Measurements from ENCODE around the gene MOB2. TPM values are rescaled to one million over a fixed set of nuclear protein-coding genes. Genes with fewer than 3 reads are reported as not detected.

The MOB2 gene
- total RNA-seq, 1 donor from 2014 or later = 39.8 TPM

DNA sequence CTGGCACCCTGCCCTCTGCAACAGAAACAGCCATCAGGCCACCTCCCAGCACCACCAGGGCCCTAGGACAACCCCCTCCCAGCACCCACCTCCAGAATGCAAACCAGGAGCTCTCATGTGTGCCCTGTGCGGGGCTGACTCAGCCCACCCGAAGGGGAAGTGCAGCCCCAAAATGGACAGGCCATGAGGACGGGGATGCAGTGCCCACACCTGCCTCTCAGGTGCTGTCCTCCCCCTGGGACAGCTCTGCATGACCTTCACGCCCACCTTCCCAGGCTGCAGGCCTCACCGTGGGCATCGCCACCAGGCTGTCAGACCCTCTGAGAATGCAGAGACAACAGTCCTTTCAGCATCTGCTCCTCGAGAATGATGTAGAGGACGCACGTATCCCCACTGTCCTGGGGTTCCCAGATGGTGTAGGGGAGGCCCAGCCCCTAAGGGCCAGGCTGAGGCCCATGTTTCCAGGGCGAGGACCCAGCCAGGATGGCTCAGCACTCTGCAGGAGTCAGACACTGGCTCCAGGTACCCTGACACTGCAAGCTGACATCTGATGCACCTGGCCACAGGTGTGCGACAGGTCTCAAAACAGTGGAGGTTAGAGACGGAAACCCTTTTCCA is 13.5 kb downstream of the MOB2 start:
- DNase-seq (ENCODE audit: low spot score) = no peak

DNA sequence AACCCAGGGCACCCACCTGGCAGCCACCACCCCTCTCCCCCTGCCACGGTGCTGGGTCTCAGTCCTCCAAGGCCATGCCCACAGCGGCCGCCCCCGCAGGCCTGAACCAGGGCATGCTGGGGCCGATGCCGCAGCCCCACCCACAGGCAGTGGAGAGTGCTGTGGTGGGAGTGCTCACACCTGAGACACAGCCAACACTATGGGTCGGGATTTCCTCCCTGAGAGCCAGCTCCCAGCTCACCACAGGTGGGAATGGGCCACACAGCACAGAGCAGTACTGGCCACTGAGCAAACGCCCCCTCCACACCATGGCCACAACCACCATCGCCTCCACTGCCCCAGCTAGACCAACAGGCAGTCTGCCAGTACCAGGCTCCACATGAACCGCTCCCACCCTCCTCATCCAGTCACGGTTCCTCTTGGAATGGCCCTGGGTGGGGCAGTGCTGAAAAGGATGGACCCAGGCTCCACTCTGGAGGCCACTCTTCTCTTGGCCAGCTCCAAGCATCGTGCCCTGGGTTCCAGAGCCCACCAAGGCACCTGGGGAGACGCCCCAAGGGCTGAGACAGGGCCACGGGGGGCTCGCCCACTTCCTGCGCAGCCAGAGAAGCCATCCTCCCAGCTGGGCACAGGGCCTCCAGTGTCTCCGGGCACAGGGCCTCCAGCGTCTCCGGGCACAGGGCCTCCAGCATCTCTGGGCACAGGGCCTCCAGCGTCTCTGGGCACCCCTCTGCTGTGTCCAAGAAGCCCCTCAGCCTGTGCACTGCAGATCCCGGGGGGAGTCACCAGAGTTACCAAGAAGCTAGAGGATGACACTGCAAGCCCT is 14.2 kb downstream of the MOB2 start:
- no peak for DNase-seq (ENCODE audit: low spot score)

DNA sequence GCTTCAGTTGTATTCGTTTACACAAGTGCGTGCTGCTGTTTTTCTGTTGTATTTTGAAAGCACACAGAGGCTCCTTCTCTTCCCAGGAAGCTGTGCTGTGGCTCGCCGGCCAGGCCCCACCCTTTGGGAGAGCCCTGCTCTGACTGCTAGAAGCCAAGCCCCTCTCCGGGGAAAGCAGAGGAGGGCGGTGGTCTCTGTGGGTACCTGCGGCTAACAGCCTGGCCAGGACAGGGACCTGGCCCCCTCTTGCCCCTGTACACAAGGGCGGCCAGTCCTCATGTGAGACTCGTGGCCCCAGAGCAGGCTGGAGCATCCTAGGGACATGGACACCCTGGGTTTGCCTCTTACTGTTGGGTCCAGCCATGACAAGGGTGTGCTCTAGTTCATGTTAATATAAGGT is 14.8 kb downstream of the MOB2 start:
- DNase-seq (ENCODE audit: low spot score) = no peak

DNA sequence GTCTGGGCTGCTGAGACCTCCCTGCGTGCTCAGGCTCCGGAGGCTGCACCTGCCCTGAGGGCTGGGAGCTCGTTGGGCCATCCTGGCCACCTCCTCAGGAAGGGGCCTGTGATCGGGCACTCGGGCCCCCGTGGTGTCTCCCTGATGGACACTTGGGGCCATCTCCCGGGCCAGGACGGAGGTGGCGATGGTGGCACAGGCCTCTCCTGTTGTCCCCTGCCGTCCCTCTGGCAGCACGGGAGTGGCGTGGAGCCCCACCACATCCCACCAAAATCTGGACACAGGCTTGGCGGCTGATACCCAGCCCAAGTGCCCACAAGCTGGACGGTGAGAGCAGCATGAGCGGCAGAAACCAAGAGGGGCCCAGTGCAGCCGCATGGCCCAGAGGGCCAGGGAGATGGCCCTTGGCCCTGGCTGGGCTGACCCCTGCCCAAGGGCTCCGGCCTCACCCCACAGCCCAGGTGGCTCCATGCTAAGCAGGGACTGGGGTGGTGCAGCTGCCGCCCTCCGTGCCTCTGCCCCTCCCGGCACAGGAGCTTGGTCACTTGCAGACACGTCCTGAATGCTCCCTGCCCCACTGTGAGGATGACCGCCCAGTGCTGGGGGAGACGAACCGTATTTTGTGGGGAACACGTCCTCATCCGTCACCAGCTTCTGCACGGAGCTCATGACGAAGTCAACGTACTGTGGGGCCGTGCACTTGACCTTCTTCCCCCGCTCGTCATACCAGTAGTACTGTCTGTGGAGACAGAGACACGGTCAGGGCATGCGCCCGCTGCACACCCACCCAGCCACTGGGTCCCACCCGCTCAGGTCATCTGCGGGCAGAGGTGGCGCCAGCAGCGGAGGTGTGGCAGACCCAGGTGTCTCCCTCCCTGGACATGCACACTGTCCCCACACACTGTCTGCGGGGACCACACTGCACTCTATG is 15.6 kb downstream of the MOB2 start:
- no peak for DNase-seq (ENCODE audit: low spot score)

DNA sequence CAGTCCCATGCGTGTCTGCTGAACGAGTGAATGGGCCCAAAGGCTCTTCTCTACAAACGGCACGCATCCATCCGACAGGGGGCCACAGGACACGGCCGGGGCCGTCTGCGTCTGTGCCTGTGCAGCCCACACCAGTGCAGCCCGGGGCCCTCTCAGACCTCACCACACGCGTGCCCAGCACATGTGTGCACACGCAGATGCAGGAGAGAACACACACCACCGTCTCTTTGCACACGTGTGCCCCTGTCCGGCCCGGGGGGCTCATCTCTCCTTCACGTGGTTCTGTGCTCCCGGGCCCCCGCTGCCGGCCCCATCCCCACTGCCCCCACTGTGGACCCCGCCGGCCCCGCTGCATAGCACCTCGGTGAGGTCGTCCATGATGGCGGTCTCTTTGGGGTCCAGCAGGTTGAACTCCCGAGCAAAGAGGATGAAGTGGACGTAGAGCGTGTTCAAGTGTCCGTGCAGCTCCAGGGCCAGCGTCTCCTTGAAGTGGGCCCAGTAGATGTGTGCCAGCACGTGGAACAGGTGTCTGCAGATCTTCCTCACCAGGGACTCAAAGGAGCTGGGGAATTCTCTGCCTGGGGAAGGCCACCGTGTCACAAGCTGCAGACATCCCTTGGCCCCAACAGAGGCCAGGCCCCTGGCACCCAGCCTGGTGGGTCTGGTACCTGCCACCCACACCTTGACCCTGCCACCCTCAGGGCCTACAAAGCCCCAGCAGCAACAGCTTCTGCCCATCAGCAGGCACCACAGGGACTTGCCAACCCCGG is 16.5 kb downstream of the MOB2 start:
- DNase-seq (ENCODE audit: low spot score) = no peak

DNA sequence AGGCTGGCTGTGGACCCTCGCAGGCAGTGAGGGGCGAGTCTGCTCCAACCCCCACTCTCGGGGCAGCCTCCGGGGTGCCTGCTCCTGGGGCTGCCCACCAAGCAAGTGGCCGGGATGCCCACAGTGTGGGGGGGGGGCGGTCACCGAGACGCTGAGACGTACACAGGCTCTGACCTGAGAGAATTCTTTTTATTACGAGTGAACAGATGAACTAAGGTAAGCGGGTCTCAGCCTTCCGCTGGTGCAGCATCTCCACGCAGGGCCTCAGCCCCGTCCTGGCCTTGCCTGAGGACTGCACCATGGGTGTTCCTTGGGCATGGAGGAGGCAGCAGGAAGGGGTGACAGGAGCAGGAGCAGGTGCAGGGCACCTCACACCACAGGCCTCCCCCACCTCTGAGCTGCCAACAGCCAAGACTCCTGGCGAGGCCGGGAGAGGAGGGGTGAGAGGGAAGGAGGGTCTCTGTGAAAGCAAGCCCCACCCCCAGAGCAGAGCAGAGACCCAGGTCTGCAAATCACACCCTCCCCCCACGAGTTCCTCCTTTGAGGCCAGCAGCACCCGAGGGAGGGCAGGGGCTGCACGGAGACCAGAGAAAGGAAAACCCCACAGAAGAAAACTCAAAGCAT is 17.2 kb downstream of the MOB2 start:
- DNase-seq (ENCODE audit: low spot score) = no peak

DNA sequence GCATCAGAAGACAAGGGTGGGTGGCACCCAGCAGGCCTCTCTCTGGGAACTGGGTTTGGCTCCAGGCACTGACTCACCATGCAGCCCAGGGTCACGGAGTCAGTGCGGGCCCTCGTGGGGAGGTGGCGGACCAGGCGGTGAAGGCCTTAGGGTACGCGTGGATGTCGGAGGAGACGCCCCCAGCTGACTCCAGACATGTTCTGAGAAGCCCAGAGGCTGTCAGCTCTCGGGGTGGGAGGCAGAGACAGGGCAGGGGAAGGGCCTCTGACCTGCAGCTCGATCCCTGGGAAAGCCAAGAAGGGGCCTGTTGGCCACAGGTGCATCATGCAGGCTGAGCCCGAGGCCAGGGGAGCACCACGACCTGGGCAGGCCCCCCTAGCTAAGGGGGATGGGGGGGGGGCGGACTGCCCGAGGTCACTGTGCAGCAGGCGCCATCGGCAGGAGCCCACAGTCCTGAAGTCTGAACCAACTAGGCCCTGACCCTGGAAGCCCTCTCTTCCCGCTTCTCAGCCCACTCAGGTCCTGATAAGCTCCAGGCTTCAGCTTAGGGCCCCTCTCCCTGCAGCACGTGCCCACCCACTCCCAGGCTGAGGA is 18.0 kb downstream of the MOB2 start:
- DNase-seq (ENCODE audit: low spot score) = no peak

DNA sequence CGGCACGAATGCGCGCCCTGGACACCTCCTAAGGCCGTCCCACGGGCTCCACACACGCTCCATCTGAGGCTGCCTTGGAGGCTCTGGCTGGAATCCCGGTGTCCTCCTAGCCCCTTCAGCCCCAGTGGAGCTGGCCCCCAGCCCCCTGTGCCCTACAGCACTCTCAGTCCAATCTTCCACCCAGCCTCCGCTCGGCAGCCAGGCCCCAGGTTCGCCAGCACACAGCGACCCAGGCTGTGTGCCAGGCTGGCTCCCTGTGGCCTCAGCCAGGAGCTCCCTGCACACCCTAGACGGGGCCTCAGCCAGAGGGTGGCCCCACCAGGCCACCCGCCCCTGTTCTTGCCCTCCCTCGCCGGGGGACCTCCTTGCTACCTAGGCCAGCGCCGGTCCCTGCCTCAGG is 18.6 kb downstream of the MOB2 start:
- DNase-seq (ENCODE audit: low spot score) = no peak

DNA sequence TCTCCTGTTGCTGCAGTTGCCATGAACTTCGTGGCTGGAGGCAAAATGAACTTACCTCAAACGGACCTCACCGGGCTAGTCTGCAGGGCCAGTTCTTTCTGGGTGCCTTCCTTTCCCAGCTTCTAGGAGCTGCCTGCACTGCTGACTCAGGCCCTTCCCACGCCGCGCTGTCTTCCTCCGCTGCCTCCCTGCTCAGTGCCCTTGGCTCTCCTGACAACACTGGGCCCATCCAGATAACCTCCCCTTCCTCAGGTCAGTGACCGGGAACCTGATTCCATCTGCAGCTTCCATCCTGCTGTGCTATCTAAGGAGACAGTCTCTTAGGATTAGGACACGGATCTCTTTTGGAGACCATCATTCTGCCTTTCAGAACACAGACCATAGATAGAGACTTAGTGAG is 19.3 kb downstream of the MOB2 start:
- DNase-seq (ENCODE audit: low spot score) = no peak

DNA sequence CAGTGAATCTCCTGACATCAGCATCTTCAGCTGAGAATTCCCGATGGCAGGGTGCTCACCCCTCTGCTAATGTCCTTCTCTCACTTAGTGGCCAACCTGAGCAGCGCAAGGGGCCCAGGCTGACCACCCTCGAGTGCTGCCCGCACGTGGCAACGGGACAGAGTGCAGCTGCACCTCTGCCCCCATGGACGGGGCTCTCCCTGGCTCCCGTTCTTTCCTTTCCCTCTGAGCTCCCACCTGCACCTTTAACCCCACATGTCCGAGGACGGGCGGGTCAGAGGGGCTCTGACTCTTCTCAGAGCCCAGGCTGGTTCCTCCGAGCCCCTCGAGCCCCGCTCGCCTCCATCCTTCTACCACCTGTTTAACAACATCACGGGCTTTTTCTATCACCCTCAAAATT is 19.8 kb downstream of the MOB2 start:
- no peak for DNase-seq (ENCODE audit: low spot score)

DNA sequence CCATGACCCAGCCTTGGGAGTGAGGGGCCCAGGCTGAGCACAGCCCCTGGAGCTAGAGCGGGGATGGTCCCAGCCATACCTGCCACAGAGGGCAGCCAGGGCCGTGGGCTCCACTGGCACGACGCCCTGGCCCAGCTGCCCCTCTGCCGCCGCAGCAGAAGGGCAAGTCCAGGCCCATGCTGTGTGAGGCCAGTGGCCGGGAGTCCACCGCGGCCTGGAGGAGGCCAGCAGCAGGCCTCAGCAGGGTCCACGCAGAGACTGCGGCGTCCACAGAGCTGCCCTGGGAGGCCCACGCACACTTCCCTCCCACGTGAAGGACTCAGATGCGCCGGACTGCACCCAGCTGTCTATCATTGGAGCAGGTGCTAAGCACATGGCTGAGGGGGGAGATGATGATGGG is 23.5 kb downstream of the MOB2 start:
- no peak for DNase-seq (ENCODE audit: low spot score)

DNA sequence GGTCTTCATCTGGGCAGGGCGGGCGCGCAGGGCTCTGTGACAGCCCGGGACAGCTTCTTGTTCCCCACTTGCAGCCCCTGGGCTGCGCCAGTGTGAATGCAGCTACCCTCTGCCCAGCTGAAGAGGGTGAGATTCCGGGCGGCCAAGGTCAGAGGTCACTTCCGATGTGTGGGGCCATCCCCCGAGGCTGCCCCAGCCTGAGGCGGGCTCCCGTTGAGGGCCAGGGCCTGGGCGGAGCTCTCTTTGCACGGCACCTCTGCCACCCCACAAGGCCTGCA is 23.9 kb downstream of the MOB2 start:
- no peak for DNase-seq (ENCODE audit: low spot score)

DNA sequence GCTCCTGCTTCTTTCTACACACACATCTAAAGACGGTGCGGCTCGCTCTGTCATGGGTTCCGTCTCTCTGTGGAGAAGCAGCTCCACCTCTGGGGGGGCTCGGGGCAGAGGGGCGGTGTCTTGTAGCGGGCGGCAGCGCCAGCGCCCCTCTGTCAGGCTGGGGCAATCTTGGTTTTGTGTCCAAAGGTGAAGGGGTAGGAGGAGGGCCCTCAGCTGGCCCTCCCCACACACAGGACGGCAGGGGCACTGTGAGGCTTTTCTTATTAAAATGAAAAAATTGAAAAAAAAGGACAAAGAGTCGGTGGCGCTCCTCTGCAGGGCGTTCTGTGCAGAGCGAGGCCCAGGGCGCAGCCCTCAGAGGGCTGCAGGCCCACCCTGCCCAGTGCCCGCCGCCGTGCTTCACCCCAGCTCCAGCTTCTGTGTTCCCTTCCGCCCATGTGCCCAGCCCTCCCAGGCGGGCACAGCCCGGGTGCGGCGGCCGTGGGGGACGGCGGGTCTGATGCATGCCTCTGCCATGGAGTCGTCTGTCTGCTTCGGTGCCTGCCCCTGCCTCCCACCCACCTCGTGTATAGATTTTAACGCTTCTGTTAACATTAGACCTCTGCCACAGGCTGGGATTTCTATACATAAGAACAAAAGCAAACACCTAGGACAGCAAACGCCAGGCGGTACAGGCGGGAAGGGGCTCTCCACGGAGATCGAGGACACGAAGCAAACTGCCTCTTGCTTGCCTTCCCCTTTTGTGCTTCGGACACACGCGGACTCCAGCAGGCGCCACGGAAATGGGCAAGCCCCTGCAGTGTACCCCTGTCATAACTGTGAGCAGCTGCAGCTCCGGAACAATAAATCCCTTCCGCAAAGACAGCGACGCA is 24.5 kb downstream of the MOB2 start:
- DNase-seq (ENCODE audit: low spot score) = no peak

DNA sequence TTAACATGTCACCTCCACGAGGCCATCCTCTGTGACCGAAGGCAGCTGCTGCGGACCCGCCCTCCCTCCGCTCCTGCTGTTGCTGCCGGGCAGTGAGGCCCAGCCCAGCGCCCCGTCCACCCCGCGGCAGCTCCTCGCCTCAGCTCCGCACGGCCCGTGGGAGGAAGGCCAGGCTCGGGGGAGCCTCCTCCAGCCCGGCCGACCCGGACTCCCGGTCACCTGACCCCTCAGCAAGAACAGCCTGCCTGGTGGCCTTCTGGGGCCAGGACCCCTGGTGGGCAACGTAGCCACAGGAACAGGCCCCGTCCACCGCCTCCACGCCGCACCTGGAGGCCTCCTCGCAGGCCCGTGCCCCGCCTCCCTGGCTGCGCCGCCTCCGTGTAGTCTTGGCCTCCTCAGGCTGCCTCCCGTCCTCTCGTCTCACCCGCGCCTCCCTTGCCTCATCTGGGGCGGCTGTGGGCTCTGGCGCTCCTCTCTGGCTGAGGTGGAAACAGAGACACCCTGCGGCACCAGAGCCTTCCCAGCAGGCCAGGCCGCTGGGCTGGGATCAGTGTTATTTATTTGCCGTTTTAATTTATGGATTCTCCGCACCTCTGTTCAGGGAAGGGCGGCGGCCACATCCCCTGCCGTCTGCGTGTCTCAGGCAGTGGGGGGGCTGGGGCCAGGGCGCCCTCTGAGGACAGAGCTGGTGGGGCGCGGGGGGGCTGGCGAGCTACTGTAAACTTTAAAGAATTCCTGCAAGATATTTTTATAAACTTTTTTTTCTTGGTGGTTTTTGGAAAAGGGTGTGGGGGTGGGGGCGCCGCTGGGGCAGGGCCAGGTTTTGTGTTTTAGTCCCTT is 25.4 kb downstream of the MOB2 start:
- DNase-seq (ENCODE audit: low spot score) = no peak

DNA sequence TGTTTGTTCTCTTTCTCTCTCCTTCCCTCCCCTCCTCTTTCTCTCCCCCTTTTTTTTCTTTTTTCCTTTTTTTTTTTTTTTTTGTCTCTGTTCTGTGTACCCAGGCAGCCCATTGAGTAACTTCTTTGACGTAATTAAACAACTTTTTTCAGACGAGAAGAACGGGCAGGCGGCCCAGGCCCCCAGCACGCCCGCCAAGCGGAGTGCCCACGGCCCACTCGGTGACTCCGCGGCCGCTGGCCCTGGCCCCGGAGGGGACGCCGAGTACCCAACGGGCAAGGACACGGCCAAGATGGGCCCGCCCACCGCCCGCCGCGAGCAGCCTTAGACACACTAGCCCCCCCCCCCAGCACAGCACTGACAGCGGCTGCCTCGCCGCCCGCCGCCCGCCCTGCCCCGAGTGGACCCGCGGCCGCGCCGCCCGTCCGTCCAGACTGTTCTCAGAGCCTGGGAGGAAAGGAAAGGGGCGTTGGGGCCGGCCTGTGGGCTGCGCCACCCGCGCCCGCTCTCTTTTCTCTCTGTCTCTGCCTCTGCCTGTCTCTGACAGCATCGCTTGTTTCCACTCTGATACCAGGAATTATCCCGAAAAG is 26.1 kb downstream of the MOB2 start:
- DNase-seq (ENCODE audit: low spot score) = no peak

DNA sequence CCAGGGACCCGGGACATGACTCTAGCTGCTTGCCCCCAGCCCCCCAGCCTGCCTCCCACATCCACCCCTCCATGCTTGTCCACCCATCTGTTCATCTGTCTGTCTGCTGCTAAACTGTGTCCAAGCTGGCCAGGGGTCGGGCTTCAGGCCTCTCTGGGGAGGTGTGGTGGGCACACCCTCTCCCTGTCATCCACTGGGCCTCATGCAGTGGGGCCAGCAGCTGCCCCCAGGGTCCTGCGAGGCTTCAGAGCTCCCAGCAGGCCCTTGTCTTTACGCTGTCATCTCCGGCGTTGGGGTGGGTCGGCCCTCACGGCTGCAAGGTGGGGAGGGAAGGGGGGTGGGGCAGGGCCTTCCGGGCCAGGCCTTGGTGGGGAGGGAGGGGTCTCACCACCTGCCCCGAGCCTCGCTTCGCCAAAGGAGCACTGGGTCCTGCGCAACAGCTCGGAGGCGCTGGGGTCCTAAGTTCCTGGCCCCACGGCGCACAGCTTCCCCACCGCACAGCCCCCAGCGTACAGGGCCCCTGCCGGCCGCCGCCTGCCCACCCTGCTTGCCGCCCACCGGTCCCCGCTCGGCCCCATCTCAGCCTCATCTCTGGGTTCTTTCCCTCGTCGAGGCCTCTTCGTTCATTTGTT is 26.7 kb downstream of the MOB2 start:
- no peak for DNase-seq (ENCODE audit: low spot score)

DNA sequence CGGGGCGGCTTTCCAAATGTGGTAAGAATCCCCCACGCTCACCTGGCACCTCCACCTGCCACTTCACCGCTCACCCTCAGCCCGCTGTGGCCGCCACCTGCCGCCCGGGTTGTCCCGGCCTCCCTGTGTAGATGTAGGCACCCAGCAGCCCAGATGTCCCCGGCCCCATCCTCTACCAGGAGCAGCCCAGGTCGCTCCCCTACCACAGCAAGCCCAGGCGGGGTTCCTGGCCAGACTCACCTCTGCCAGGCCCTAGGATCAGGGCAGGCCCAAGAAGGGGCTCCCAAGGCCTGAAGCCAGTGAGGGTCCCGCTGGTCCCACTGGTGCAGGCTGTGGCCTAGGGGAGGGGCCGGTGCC is 27.4 kb downstream of the MOB2 start:
- no peak for DNase-seq (ENCODE audit: low spot score)

All from mesenteric fat pad (tissue), 1 donor.